Ascending aorta (tissue), 2 donors: ENCODE results near the gene ITPKB. TPM values are rescaled to one million over a fixed set of nuclear protein-coding genes. Genes with fewer than 3 reads are reported as not detected.

ENCODE experiments used
- DNase-seq, 2 donors: peaks; one replicate each; pipeline ENCODE4 v3.0.0-alpha.2; 2019; ENCODE audit warnings: low spot score in 2 of 2
- H3K27ac ChIP-seq, 2 donors: fragments of 200-600 bp; sonication (generic); one replicate each; pipeline ENCODE4 v1.5.1; 2016 to 2017; ENCODE audit warnings: mild to moderate bottlenecking in 1 of 2
- H3K27me3 ChIP-seq: fragments of 200-600 bp; sonication (generic); one replicate; pipeline ENCODE4 v1.5.1; 2017
- H3K36me3 ChIP-seq, 2 donors: fragments of 200-600 bp; sonication (generic); one replicate each; pipeline ENCODE4 v1.5.1; 2016
- H3K4me1 ChIP-seq, 2 donors: fragments of 200-600 bp; sonication (generic); one replicate each; pipeline ENCODE4 v1.5.1; 2016 to 2017; ENCODE audit warnings: mild to moderate bottlenecking in 1 of 2
- H3K4me3 ChIP-seq, 2 donors: fragments of 200-600 bp; sonication (generic); one replicate each; pipeline ENCODE4 v1.5.1; 2016 to 2017; ENCODE audit warnings: mild to moderate bottlenecking in 1 of 2
- H3K9me3 ChIP-seq, 2 donors: fragments of 200-600 bp; sonication (generic); one replicate each; pipeline ENCODE4 v1.5.1; 2016
- CTCF ChIP-seq, 3 experiments: fragments of 200-600 bp in 2 of 3; fragments of 450-650 bp in 1 of 3; sonication (generic) in 2 of 3; IDR thresholded peaks; one replicate each; pipeline ENCODE4 v1.5.1; 2016 to 2019; ENCODE audit warnings: antibody characterized with exemption in 3 of 3, mild to moderate bottlenecking in 1 of 3, moderate library complexity in 1 of 3
- intact Hi-C: fragments of 100-400 bp; cut with DNase I; formaldehyde crosslinking; loops from one replicate; pipeline ENCODE4 v1.15.1; 2023
- total RNA-seq: library from RNA; depleted of rRNA; stranded (reverse); fragments of >200 nt; gene quantifications from one replicate; pipeline ENCODE4 v1.1.0, GENCODE V29; 2016

ITPKB gene
- total RNA-seq, 1 donor from 2014 or later = 27.5 TPM

GRCh38 chr1:226711976-226712741 lies 26.9 kb downstream of the ITPKB start:
- intact Hi-C loops = loop anchor here (2.0 kb wide), 1 partner anchor 25 kb away; no protein-coding TSS in a partner anchor
- no peak for DNase-seq
- H3K36me3 ChIP-seq = no peaks in the 10 kb centered on the region
- no peaks in the 10 kb centered on the region for H3K27me3 ChIP-seq
- no peak for TF ChIP-seq CTCF (IDR thresholded peaks at IDR 0.05)
- H3K9me3 ChIP-seq = no peaks in the 10 kb centered on the region
- no peak overlapping the region for H3K4me3 ChIP-seq
- peaks cover 3 to 10% of the 10 kb centered on the region in 2 donors for H3K4me1 ChIP-seq
- H3K27ac ChIP-seq = no peak overlapping the region

- TF ChIP-seq CTCF (IDR thresholded peaks at IDR 0.05) = no peak
- Histone ChIP-seq H3K4me1 (peaks cover 3 to 8% of the 10 kb centered on the region in 2 donors), H3K9me3 (no peaks in the 10 kb centered on the region), H3K27me3 (no peaks in the 10 kb centered on the region), H3K36me3 (no peaks in the 10 kb centered on the region), H3K27ac (no peak overlapping the region), H3K4me3 (no peak overlapping the region)
- no peak for DNase-seq
- intact Hi-C loops = no loop called here
Measured at GRCh38 chr1:226710501-226710900, 28.6 kb downstream of the ITPKB start.

- no peaks in the 10 kb centered on the region for H3K9me3 ChIP-seq
- no peak overlapping the region for H3K4me3 ChIP-seq
- TF ChIP-seq CTCF (IDR thresholded peaks at IDR 0.05) = no peak
- peaks cover 3 to 8% of the 10 kb centered on the region in 2 donors for H3K4me1 ChIP-seq
- intact Hi-C loops = no loop called here
- H3K27me3 ChIP-seq = no peaks in the 10 kb centered on the region
- no peak for DNase-seq
- peak overlapping the region in 1 of 2 donors; percentile 35 for H3K27ac ChIP-seq
- H3K36me3 ChIP-seq = no peaks in the 10 kb centered on the region
Measured at GRCh38 chr1:226709953-226710352, 29.1 kb downstream of the ITPKB start.

- Histone ChIP-seq H3K27me3 (no peaks in the 10 kb centered on the region), H3K27ac (peak overlapping the region; percentile 19 to 35), H3K4me1 (peaks cover 3 to 9% of the 10 kb centered on the region in 2 donors), H3K4me3 (no peak overlapping the region), H3K9me3 (no peaks in the 10 kb centered on the region), H3K36me3 (no peaks in the 10 kb centered on the region)
- DNase-seq = no peak
- TF ChIP-seq CTCF (IDR thresholded peaks at IDR 0.05) = no peak
- intact Hi-C loops = no loop called here
Measured at GRCh38 chr1:226708967-226709396, 30.1 kb downstream of the ITPKB start.

DNA sequence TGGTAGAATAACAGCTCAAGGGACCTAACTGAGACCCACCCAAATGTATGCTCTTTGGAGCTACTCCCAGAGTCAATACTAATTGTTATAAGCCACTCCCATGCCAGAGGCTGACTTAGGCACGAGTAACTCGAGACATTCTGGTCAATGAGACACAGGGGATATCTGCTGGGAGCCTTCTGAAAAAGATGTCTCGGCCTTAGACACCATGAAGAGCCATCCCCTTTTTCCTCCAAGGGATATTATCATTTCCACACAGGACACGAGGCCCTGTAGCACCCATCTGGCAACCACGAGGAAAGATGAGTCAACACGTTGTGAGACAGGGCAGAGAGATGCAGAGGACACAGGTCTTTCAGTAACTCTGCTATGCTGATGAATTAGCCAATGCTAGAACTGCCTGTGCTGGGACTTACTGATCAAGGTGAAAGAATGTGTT lies 30.7 kb downstream of the ITPKB start:
- peaks cover under 1 to 14% of the 10 kb centered on the region in 2 donors for H3K4me1 ChIP-seq
- intact Hi-C loops = no loop called here

More for the DNA sequence above, 30.7 kb downstream of the ITPKB start:
- peak overlapping the region; percentile 19 to 35 for H3K27ac ChIP-seq
- no peak for TF ChIP-seq CTCF (IDR thresholded peaks at IDR 0.05)
- DNase-seq = no peak
- no peak overlapping the region for H3K4me3 ChIP-seq
- no peaks in the 10 kb centered on the region for H3K27me3 ChIP-seq
- no peaks in the 10 kb centered on the region for H3K9me3 ChIP-seq
- no peaks in the 10 kb centered on the region for H3K36me3 ChIP-seq
